ENCODE results near the gene GAS6.
"Not testable (repeated sequence)": the region's sequence is repeated elsewhere in the genome, so short reads cannot be mapped to it uniquely, and the experiment has no call there.

DNA sequence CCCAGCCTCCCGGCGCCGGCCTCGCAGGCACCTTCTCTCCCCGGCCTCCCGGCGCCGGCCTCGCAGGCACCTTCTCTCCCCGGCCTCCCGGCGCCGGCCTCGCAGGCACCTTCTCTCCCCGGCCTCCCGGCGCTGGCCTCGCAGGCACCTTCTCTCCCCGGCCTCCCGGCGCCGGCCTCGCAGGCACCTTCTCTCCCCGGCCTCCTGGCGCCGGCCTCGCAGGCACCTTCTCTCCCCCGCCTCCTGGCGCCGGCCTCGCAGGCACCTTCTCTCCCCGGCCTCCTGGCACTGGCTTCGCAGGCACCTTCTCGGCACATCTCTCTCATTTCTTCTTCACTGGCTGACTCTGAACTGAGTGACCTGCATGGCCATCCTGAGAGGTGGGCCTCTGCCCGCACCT, 37.4 kb downstream of the GAS6 start:
- TF ChIP-seq, protein P1, sequence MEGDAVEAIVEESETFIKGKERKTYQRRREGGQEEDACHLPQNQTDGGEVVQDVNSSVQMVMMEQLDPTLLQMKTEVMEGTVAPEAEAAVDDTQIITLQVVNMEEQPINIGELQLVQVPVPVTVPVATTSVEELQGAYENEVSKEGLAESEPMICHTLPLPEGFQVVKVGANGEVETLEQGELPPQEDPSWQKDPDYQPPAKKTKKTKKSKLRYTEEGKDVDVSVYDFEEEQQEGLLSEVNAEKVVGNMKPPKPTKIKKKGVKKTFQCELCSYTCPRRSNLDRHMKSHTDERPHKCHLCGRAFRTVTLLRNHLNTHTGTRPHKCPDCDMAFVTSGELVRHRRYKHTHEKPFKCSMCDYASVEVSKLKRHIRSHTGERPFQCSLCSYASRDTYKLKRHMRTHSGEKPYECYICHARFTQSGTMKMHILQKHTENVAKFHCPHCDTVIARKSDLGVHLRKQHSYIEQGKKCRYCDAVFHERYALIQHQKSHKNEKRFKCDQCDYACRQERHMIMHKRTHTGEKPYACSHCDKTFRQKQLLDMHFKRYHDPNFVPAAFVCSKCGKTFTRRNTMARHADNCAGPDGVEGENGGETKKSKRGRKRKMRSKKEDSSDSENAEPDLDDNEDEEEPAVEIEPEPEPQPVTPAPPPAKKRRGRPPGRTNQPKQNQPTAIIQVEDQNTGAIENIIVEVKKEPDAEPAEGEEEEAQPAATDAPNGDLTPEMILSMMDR (IDR thresholded peaks at IDR 0.05; ENCODE audit: insufficient read depth, low read length, poor library complexity, severe bottlenecking), result not testable (repeated sequence)
- not testable (repeated sequence) for TF ChIP-seq EZH2phosphoT487 (conservative IDR thresholded peaks at IDR 0.05; ENCODE audit: low read length)

All from SU-DHL-6 (cell line).